ENCODE measurements around the gene CDC42BPG. TPM values are rescaled to one million over a fixed set of nuclear protein-coding genes. Genes with fewer than 3 reads are reported as not detected.

The CDC42BPG gene
- total and polyA plus RNA-seq, 9 of the 15 experiments (the other 6 are each of a cell fraction or from before 2014, with no cell fraction given), result 0.04 to 8.8 (median 2.1) TPM

GRCh38 chr11:64802370-64803157 lies 41.9 kb downstream of the CDC42BPG start (continued):
- TF ChIP-seq CEBPZ (IDR thresholded peaks at IDR 0.05; ENCODE audit: borderline replicate concordance, low read depth, low read length), result no peak
- TF ChIP-seq CREB3L1 (IDR thresholded peaks at IDR 0.05; ENCODE audit: borderline replicate concordance, low read depth), result no peak
- no peak for TF ChIP-seq NFXL1 (CRISPR knock-in tag; IDR thresholded peaks at IDR 0.05)
- no peak for TF ChIP-seq DMBX1 (CRISPR knock-in tag; IDR thresholded peaks at IDR 0.05; ENCODE audit: borderline replicate concordance)
- no peak for TF ChIP-seq POLR2AphosphoS5 (IDR thresholded peaks at IDR 0.05; ENCODE audit: control insufficient read depth, insufficient read depth, low read depth, low read length)
- TF ChIP-seq SOX6 (IDR thresholded peaks at IDR 0.05), result no peak
- no peak for TF ChIP-seq ZNF212 (CRISPR knock-in tag; IDR thresholded peaks at IDR 0.05)
- no peak for TF ChIP-seq ZBTB40 (IDR thresholded peaks at IDR 0.05)
- TF ChIP-seq ZBTB40 (CRISPR knock-in tag; IDR thresholded peaks at IDR 0.05), result no peak
- no peak for TF ChIP-seq MEF2A (IDR thresholded peaks at IDR 0.05; ENCODE audit: control insufficient read depth, low read depth, low read length)
- no peak for TF ChIP-seq TCF7L2 (IDR thresholded peaks at IDR 0.05; ENCODE audit: low read depth, low read length)
- TF ChIP-seq JUN (IDR thresholded peaks at IDR 0.05; ENCODE audit: borderline replicate concordance, low read depth, low read length), result no peak
- no peak for TF ChIP-seq JUN (CRISPR knock-in tag; IDR thresholded peaks at IDR 0.05; ENCODE audit: borderline replicate concordance)

All from K562 (cell line).